Superior temporal gyrus (tissue), 1 donor: ENCODE measurements around the gene TMC1.
"Not testable (repeated sequence)": the region's sequence is repeated elsewhere in the genome, so short reads cannot be mapped to it uniquely, and the experiment has no call there.

Experiments
- DNase-seq: peaks from one replicate; pipeline ENCODE4 v3.0.0-alpha.2; 2016; ENCODE audit errors: extremely low spot score

Gene TMC1

GRCh38 chr9:72521416-72521815 lies at the start of gene TMC1:
Gene TMC1 (plus strand): TSS chr9:72521608. CDS start chr9:72648649, 127,041 bp downstream.
- DNase-seq, result not testable (repeated sequence)

GRCh38 chr9:72473474-72474261 lies 47.7 kb upstream of the TMC1 start:
- DNase-seq, result no peak

- DNase-seq, result no peak
These were observed 46.7 kb upstream of the TMC1 start for GRCh38 chr9:72474676-72475075.

- DNase-seq, result no peak
These were observed 45.3 kb upstream of the TMC1 start for GRCh38 chr9:72476100-72476499.

GRCh38 chr9:72476617-72477437 lies 44.6 kb upstream of the TMC1 start:
- DNase-seq, result no peak

GRCh38 chr9:72477930-72478518 lies 43.4 kb upstream of the TMC1 start:
- no peak for DNase-seq

GRCh38 chr9:72478966-72479365 lies 42.4 kb upstream of the TMC1 start:
- DNase-seq, result no peak

GRCh38 chr9:72480261-72480660 lies 41.1 kb upstream of the TMC1 start:
- DNase-seq, result not testable (repeated sequence)

GRCh38 chr9:72480921-72481320 lies 40.5 kb upstream of the TMC1 start:
- no peak for DNase-seq

- peak; percentile 76 for DNase-seq
These were observed 35.4 kb upstream of the TMC1 start for GRCh38 chr9:72485821-72486593.

GRCh38 chr9:72486594-72486955 lies 34.8 kb upstream of the TMC1 start:
- no peak for DNase-seq

GRCh38 chr9:72487665-72488064 lies 33.7 kb upstream of the TMC1 start:
- not testable (repeated sequence) for DNase-seq

- DNase-seq, result no peak
These were observed 31.4 kb upstream of the TMC1 start for GRCh38 chr9:72489986-72490385.

- DNase-seq, result no peak
These were observed 30.2 kb upstream of the TMC1 start for GRCh38 chr9:72491242-72491641.

- no peak for DNase-seq
These were observed 27.4 kb upstream of the TMC1 start for GRCh38 chr9:72494051-72494450.

- no peak for DNase-seq
These were observed 23.9 kb upstream of the TMC1 start for GRCh38 chr9:72497447-72498046.

GRCh38 chr9:72506615-72507014 lies 14.8 kb upstream of the TMC1 start:
- DNase-seq, result no peak

- no peak for DNase-seq
These were observed 12.4 kb upstream of the TMC1 start for GRCh38 chr9:72509053-72509452.

- DNase-seq, result peak; percentile 27
These were observed 11.8 kb upstream of the TMC1 start for GRCh38 chr9:72509635-72510034.

GRCh38 chr9:72521011-72521410 lies 397 bp upstream of the TMC1 start:
- DNase-seq, result not testable (repeated sequence)

GRCh38 chr9:72524820-72525540 lies 3.6 kb downstream of the TMC1 start:
- peak; percentile 26 for DNase-seq
